ENCODE measurements around the gene GADL1.

GRCh38 chr3:30940740-30941139 lies 46.3 kb upstream of the GADL1 start:
- TF ChIP-seq POLR2AphosphoS5 (IDR thresholded peaks at IDR 0.05; ENCODE audit: borderline replicate concordance, low read depth, low read length) (no peak), EZH2 (IDR thresholded peaks at IDR 0.05) (no peak), FOXP2 (optimal IDR thresholded peaks at IDR 0.05; ENCODE audit: control extremely low read depth, extremely low read length, insufficient read depth) (no peak)
